ENCODE results near the gene GOLGA6L10.

GRCh38 chr15:82398785-82399184 lies 49.5 kb upstream of the GOLGA6L10 start:
- TF ChIP-seq PHF8 (IDR thresholded peaks at IDR 0.05; ENCODE audit: borderline replicate concordance, low read depth), result no peak
- no peak for TF ChIP-seq CTCF (IDR thresholded peaks at IDR 0.05)
- TF ChIP-seq RAD21 (conservative IDR thresholded peaks at IDR 0.05 in 1 of 2, IDR thresholded peaks at IDR 0.05 in 1 of 2), result no peak
- TF ChIP-seq CHD2 (IDR thresholded peaks at IDR 0.05; ENCODE audit: low read length, partially characterized antibody), result no peak
- TF ChIP-seq POLR2A (IDR thresholded peaks at IDR 0.05; ENCODE audit: low read length), result no peak
- no peak for TF ChIP-seq CBX8 (IDR thresholded peaks at IDR 0.05)
- no peak for TF ChIP-seq RARB (CRISPR knock-in tag; IDR thresholded peaks at IDR 0.05)
- TF ChIP-seq NFE2L2 (conservative IDR thresholded peaks at IDR 0.05; ENCODE audit: low read length), result no peak
- no peak for TF ChIP-seq MAX (IDR thresholded peaks at IDR 0.05)
- TF ChIP-seq CEBPB (IDR thresholded peaks at IDR 0.05), result no peak
- TF ChIP-seq BCL3 (IDR thresholded peaks at IDR 0.05), result no peak
- TF ChIP-seq ZSCAN20 (CRISPR knock-in tag; IDR thresholded peaks at IDR 0.05), result no peak
